Heart right ventricle (tissue), 16 donors: ENCODE data around the gene MAN2A2. TPM values are rescaled to one million over a fixed set of nuclear protein-coding genes. Genes with fewer than 3 reads are reported as not detected.
A peak's percentile ranks its signal among the peaks of the same experiment; 100 is the strongest.

Experiments used
- ATAC-seq, 8 donors: fragments of 200-7000 bp; cut with Tn5 transposase; one replicate each; pipeline ENCODE4 v1.9.1; 2020; ENCODE audit warnings: mild to moderate bottlenecking in 8 of 8, moderate library complexity in 8 of 8, moderate number of reproducible peaks in 1 of 8
- DNase-seq, 2 donors: peaks; one replicate each; pipeline ENCODE4 v3.0.0-alpha.2; 2020
- H3K27ac ChIP-seq, 10 donors: fragments of 200-600 bp; sonication (generic) in 2 of 10; one replicate each; pipeline versions ENCODE4 v1.5.0 to v1.8.0; 2020 to 2022; ENCODE audit warnings: mild to moderate bottlenecking in 3 of 10
- H3K27me3 ChIP-seq, 7 donors: fragments of 200-600 bp; one replicate each; pipeline ENCODE4 v1.8.0; 2021 to 2022; ENCODE audit warnings: mild to moderate bottlenecking in 2 of 7
- H3K36me3 ChIP-seq, 9 donors: fragments of 200-600 bp; sonication (generic) in 1 of 9; one replicate each; pipeline versions ENCODE4 v1.5.0 to v1.8.0; 2020 to 2022; ENCODE audit warnings: mild to moderate bottlenecking in 2 of 9
- H3K4me1 ChIP-seq, 9 donors: fragments of 200-600 bp; sonication (generic) in 1 of 9; one replicate each; pipeline versions ENCODE4 v1.5.0 to v1.8.0; 2020 to 2022; ENCODE audit warnings: mild to moderate bottlenecking in 4 of 9
- H3K4me3 ChIP-seq, 10 donors: fragments of 200-600 bp; sonication (generic) in 2 of 10; one replicate each; pipeline versions ENCODE4 v1.5.0 to v1.8.0; 2020 to 2022; ENCODE audit warnings: mild to moderate bottlenecking in 7 of 10, moderate library complexity in 2 of 10
- H3K9me3 ChIP-seq, 11 donors: fragments of 200-600 bp in 10 of 11; sonication (generic) in 2 of 11; one replicate each; pipeline versions ENCODE4 v1.5.0 to v1.8.0; 2013 to 2022; ENCODE audit warnings: mild to moderate bottlenecking in 2 of 11, control low read depth in 1 of 11, moderate library complexity in 1 of 11
- CTCF ChIP-seq, 9 donors: fragments of 200-600 bp; sonication (generic) in 2 of 9; IDR thresholded peaks; one replicate each; pipeline versions ENCODE4 v1.5.0 to v1.8.0; 2021 to 2022; ENCODE audit warnings: antibody characterized with exemption in 9 of 9, mild to moderate bottlenecking in 5 of 9, moderate library complexity in 1 of 9
- WGBS, 2 donors: extraction: QIAGEN DNeasy Blood & Tissue Kit; methylation state at CpG; one replicate each; pipeline ENCODE4 v1.1.7; 2013; ENCODE audit warnings: inconsistent platforms in 1 of 2; 5-methylcytosine and 5-hydroxymethylcytosine counted together
- intact Hi-C, 10 donors: fragments of 100-400 bp; cut with DNase I; formaldehyde crosslinking; loops; one replicate each; pipeline versions ENCODE4 v1.11.1 to v1.14.2; 2022
- polyA plus RNA-seq, 2 donors: library from polyadenylated mRNA; stranded (reverse); fragments of 200-250 nt; gene quantifications; one replicate each; pipeline ENCODE4 v1.2.3, GENCODE V29; 2013
- total RNA-seq, 10 donors: library from RNA; stranded (reverse); fragmentation: NEBNext Ultra II Directional in 3 of 10; extraction: Animal tissue kit (Norgen Biotek cat#: 25700) in 3 of 10; gene quantifications; one replicate each; pipeline versions ENCODE4 v1.2.1 to v1.2.4, GENCODE V29; 2021 to 2023
- donor health status: Arrhythmogenic right ventricular cardiomyopathy.
- donor health status: ischemic (EF 13 %, LVEDD 7.1; RV severe dilation, severe dysfunction).
- donor health status: healthy with polysubstance abuse.
- donor health status: DM: no; HTN: yes; CAD: no.
- donor health status: DM: no; HTN: no; CAD: no.
- donor health status: ischemic (EF 25% LVEDD 6.9; RV normal size, moderate dysfunction).
- donor health status: ischemic (EF 25% LVEDD 5.7; RV mildly dilated, moderate dysfunction).
- donor health status: healthy.
- donor health status: DM: yes; HTN: yes; CAD: no.
- donor health status: Ischemic cardiomyopathy.
- donor health status: ischemic (EF 35%, LVEDD 5.7; RV mildly dilated, moderate dysfunction).
- donor health status: nonischemic (EF 11% LVEDD 7.7; RV severe dilation, severe dysfunction).
- donor health status: DM: yes; HTN: yes; CAD: no.
- donor health status: PGD.
- donor health status: ischemic (EF 29% LVEDD 5.4; RV normal size, mild dysfunction).
- donor health status: nonischemic (EF 23%, LVEDD 6.1; RV moderate dilation, normal function).

MAN2A2 gene
- total and polyA plus RNA-seq, 12 donors, result 24.8 to 157 (median 95.6) TPM

- H3K9me3 ChIP-seq, result no peaks in the 10 kb centered on the region
- DNase-seq (no peak), ATAC-seq (no peak)
- no peaks in the 10 kb centered on the region for H3K27me3 ChIP-seq
- peaks cover 0 to 45% (median 6%) of the 10 kb centered on the region in 9 donors for H3K36me3 ChIP-seq
- no peak for TF ChIP-seq CTCF (IDR thresholded peaks at IDR 0.05)
- peaks cover 0 to 56% (median 32%) of the 10 kb centered on the region in 9 donors for H3K4me1 ChIP-seq
- no peak overlapping the region for H3K4me3 ChIP-seq
- peak overlapping the region in 5 of 10 donors; percentile 13 to 67 (median 41) for H3K27ac ChIP-seq
- intact Hi-C loops, result loop anchor here (1.0 to 10.0 kb wide), 11 partner anchors 33 to 313 kb away; partner anchors contain the start of genes PRC1 (in 2 of the 10) and VPS33B (in 1 of the 10)
- WGBS, 2 donors, result 76 to 78% methylated on average over 8 of the region's 8 CpGs
These were observed 56.0 kb downstream of the MAN2A2 start for GRCh38 chr15:90959028-90959595.

DNA sequence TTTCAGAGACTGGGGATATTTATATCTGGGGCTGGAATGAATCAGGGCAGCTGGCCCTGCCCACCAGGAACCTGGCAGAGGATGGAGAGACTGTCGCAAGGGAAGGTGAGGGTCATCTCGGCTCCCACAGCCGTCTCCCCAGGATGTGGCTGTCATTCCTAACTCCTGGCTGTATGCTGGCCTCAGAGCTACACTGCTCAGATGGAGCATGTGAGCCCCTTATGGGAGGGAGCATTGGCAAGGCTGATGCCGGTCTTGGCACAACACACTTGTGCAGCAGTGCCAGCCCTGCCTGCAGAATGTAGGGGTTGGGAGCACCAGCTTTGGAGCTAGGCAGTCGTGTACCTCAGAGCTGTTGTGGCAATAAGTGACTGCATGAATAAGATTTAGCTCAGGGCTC is 56.8 kb downstream of the MAN2A2 start:
- Histone ChIP-seq H3K9me3 (no peaks in the 10 kb centered on the region), H3K27ac (peak overlapping the region in 6 of 10 donors; percentile 13 to 67 (median 44)), H3K36me3 (peaks cover 0 to 50% (median 6%) of the 10 kb centered on the region in 9 donors), H3K27me3 (no peaks in the 10 kb centered on the region), H3K4me1 (peaks cover 0 to 56% (median 32%) of the 10 kb centered on the region in 9 donors), H3K4me3 (no peak overlapping the region)
- DNase-seq, result peak; percentile 68 to 74
- intact Hi-C loops, result loop anchor here (1.0 to 10.0 kb wide), 11 partner anchors 32 to 312 kb away; partner anchors contain the start of genes PRC1 (in 2 of the 10) and VPS33B (in 2 of the 10)
- peak; percentile 49 to 87 (median 72) for ATAC-seq
- no peak for TF ChIP-seq CTCF (IDR thresholded peaks at IDR 0.05)
- WGBS, 2 donors, result 41 to 54% methylated on average over 5 of the region's 5 CpGs

- H3K4me1 ChIP-seq, result peaks cover 0 to 52% (median 29%) of the 10 kb centered on the region in 9 donors
These were observed 57.4 kb downstream of the MAN2A2 start for GRCh38 chr15:90960298-90961091.

More at GRCh38 chr15:90960298-90961091, 57.4 kb downstream of the MAN2A2 start:
- Histone ChIP-seq H3K36me3 (peaks cover 0 to 56% (median 6%) of the 10 kb centered on the region in 9 donors), H3K4me3 (no peak overlapping the region), H3K27ac (peak overlapping the region in 6 of 10 donors; percentile 18 to 62 (median 44)), H3K9me3 (no peaks in the 10 kb centered on the region), H3K27me3 (no peaks in the 10 kb centered on the region)
- no peak for TF ChIP-seq CTCF (IDR thresholded peaks at IDR 0.05)
- 73 to 74% methylated on average over 20 of the region's 20 CpGs for WGBS, 2 donors
- intact Hi-C loops, result loop anchor here in 2 of 10 donors (10.0 kb wide), 2 partner anchors 64 to 74 kb away; partner anchors contain the start of gene VPS33B (in 1 of the 2)
- peak in 1 of 8 donors; percentile 2 for ATAC-seq
- no peak for DNase-seq
